Measurements from ENCODE around the gene RBP5.

The RBP5 gene

GRCh38 chr12:7143564-7143963, 14.9 kb upstream of the RBP5 start:
- TF ChIP-seq YY1 (IDR thresholded peaks at IDR 0.05; ENCODE audit: low read depth) (no peak), ZBTB7A (IDR thresholded peaks at IDR 0.05; ENCODE audit: low read depth) (no peak), EGR1 (IDR thresholded peaks at IDR 0.05) (no peak), MAX (IDR thresholded peaks at IDR 0.05) (no peak), TAF1 (IDR thresholded peaks at IDR 0.05; ENCODE audit: low read depth) (no peak), EP300 (IDR thresholded peaks at IDR 0.05; ENCODE audit: borderline replicate concordance) (no peak), FOXM1 (IDR thresholded peaks at IDR 0.05; ENCODE audit: borderline replicate concordance, low read depth) (no peak), CREB1 (IDR thresholded peaks at IDR 0.05; ENCODE audit: low read depth) (no peak), USF1 (IDR thresholded peaks at IDR 0.05) (no peak), RAD21 (IDR thresholded peaks at IDR 0.05; ENCODE audit: low read depth) (no peak), CEBPB (IDR thresholded peaks at IDR 0.05) (no peak), TCF12 (IDR thresholded peaks at IDR 0.05; ENCODE audit: low read depth) (no peak)
- TF ChIP-seq, protein P1, sequence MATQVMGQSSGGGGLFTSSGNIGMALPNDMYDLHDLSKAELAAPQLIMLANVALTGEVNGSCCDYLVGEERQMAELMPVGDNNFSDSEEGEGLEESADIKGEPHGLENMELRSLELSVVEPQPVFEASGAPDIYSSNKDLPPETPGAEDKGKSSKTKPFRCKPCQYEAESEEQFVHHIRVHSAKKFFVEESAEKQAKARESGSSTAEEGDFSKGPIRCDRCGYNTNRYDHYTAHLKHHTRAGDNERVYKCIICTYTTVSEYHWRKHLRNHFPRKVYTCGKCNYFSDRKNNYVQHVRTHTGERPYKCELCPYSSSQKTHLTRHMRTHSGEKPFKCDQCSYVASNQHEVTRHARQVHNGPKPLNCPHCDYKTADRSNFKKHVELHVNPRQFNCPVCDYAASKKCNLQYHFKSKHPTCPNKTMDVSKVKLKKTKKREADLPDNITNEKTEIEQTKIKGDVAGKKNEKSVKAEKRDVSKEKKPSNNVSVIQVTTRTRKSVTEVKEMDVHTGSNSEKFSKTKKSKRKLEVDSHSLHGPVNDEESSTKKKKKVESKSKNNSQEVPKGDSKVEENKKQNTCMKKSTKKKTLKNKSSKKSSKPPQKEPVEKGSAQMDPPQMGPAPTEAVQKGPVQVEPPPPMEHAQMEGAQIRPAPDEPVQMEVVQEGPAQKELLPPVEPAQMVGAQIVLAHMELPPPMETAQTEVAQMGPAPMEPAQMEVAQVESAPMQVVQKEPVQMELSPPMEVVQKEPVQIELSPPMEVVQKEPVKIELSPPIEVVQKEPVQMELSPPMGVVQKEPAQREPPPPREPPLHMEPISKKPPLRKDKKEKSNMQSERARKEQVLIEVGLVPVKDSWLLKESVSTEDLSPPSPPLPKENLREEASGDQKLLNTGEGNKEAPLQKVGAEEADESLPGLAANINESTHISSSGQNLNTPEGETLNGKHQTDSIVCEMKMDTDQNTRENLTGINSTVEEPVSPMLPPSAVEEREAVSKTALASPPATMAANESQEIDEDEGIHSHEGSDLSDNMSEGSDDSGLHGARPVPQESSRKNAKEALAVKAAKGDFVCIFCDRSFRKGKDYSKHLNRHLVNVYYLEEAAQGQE (IDR thresholded peaks at IDR 0.05; ENCODE audit: low read depth): no peak

DNA sequence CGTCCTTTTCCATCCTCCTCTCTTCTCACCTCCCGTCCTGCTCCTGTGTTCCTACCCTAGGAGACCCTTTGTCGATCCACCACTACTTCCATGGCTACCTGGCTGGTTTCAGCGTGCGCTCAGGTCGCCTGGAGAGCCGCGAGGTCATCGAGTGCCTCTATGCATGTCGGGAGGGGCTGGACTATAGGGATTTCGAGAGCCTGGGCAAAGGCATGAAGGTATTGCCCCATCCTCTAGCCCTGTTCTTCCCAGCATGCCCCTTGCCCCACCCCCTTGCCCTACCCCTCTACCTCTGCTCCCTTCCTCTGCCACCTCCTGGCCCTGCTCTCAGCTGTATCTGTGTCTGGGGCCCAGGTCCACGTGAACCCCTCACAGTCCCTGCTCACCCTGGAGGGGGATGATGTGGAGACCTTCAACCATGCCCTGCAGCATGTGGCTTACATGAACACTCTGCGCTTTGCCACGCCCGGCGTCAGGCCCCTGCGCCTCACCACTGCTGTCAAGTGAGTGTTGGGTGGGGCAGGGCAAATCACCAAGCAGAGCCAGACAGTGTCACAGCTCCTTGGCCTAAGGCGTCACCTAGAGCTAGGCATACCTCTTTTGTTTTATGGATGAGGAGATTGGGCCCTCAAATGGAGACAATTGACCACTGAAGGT, 14.2 kb upstream of the RBP5 start:
- no peak for TF ChIP-seq MAX (IDR thresholded peaks at IDR 0.05)
- TF ChIP-seq, protein P1 (IDR thresholded peaks at IDR 0.05; ENCODE audit: low read depth): no peak
- TF ChIP-seq EP300 (IDR thresholded peaks at IDR 0.05; ENCODE audit: borderline replicate concordance): no peak
- TF ChIP-seq TCF12 (IDR thresholded peaks at IDR 0.05; ENCODE audit: low read depth): no peak
- no peak for TF ChIP-seq CEBPB (IDR thresholded peaks at IDR 0.05)
- no peak for TF ChIP-seq USF1 (IDR thresholded peaks at IDR 0.05)
- TF ChIP-seq YY1 (IDR thresholded peaks at IDR 0.05; ENCODE audit: low read depth): no peak
- no peak for TF ChIP-seq TAF1 (IDR thresholded peaks at IDR 0.05; ENCODE audit: low read depth)
- no peak for TF ChIP-seq CREB1 (IDR thresholded peaks at IDR 0.05; ENCODE audit: low read depth)
- no peak for TF ChIP-seq RAD21 (IDR thresholded peaks at IDR 0.05; ENCODE audit: low read depth)
- no peak for TF ChIP-seq TEAD4 (IDR thresholded peaks at IDR 0.05)
- TF ChIP-seq NFIC (IDR thresholded peaks at IDR 0.05): no peak
- TF ChIP-seq ZBTB7A (IDR thresholded peaks at IDR 0.05; ENCODE audit: low read depth): no peak
- no peak for TF ChIP-seq FOXM1 (IDR thresholded peaks at IDR 0.05; ENCODE audit: borderline replicate concordance, low read depth)
- no peak for TF ChIP-seq EGR1 (IDR thresholded peaks at IDR 0.05)

DNA sequence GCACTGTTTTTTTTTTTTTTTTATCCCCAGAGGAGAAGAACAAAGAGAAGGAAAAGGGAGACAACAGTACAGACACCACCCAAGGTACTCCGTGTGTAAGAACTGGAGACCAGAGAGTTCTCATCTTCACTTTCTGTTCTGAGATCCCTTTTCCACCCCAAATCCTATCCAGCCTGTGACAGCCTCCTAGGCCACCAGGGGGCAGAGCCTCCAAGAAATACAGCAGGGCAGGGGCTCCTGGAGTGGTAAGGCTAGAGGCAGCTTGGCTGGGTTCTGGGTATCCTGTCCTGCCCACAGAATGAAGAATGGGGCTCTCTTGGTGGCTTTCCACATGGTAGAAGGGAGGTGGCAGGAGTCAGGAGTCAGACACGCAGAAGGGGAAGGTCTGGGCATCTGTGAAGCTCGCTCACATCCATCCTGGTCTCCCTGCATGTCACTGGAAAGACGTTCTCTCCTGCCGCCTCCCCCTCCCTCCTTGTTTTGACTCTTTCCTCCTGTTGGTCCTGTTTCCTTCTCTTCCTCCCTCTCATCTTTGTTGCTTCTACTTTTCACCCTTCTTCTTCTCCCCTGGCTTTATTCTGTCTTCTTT, 13.5 kb upstream of the RBP5 start:
- TF ChIP-seq CEBPB (IDR thresholded peaks at IDR 0.05): no peak
- peak; percentile 69 for TF ChIP-seq RAD21 (IDR thresholded peaks at IDR 0.05; ENCODE audit: low read depth)

DNA sequence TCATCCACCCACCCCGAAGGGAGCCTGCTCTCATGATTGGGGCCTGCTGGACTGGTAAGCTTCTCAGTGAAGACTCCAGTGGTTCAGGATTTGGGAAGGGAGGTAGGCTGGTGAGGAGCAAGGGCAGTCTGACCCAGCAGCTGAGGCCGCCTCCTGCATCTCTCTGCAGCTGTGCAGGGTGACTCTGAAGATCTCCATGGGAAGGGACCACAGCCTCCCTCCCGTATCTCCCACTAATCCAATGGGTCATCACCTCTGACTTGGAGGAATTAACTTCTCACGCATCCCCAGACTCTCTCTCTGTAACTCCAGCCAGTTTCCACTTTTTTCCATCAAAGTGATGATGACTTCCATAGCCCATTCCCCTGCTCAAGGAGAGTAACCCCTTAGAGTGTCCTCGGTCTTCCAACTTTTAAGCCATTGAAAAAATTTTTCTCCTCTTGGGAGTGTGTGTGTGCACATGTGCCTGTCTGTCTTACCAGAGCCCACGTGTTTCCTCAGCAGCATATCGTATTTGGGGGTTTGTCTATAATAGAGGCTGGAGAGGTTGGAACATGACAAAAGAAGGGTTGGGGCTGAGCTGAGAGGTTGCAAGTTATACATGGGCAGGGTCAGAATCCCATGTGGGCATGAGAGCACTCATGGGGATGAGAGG, 12.8 kb upstream of the RBP5 start:
- TF ChIP-seq MAX (IDR thresholded peaks at IDR 0.05) (no peak), CEBPB (IDR thresholded peaks at IDR 0.05) (no peak), YY1 (IDR thresholded peaks at IDR 0.05; ENCODE audit: low read depth) (no peak), USF1 (IDR thresholded peaks at IDR 0.05) (no peak)

GRCh38 chr12:7139200-7139599, 10.5 kb upstream of the RBP5 start:
- TF ChIP-seq RAD21 (IDR thresholded peaks at IDR 0.05; ENCODE audit: low read depth) (no peak), FOXM1 (IDR thresholded peaks at IDR 0.05; ENCODE audit: borderline replicate concordance, low read depth) (no peak), MAX (IDR thresholded peaks at IDR 0.05) (no peak), USF1 (IDR thresholded peaks at IDR 0.05) (no peak), NFIC (IDR thresholded peaks at IDR 0.05) (no peak), CREB1 (IDR thresholded peaks at IDR 0.05; ENCODE audit: low read depth) (no peak), TEAD4 (IDR thresholded peaks at IDR 0.05) (no peak), TAF1 (IDR thresholded peaks at IDR 0.05; ENCODE audit: low read depth) (no peak), YY1 (IDR thresholded peaks at IDR 0.05; ENCODE audit: low read depth) (no peak)
- TF ChIP-seq, protein P1 (IDR thresholded peaks at IDR 0.05; ENCODE audit: low read depth): no peak

Data from Ishikawa (cell line).